ENCODE results near the gene ZNF544.

Gene ZNF544

GRCh38 chr19:58212336-58213074 lies 16.2 kb upstream of the ZNF544 start:
- no peak overlapping the region for H3K4me3 ChIP-seq (ENCODE audit: low read depth, low read length)
- peaks cover 68% of the 10 kb centered on the region for H3K36me3 ChIP-seq (ENCODE audit: insufficient read depth, low read length)

GRCh38 chr19:58213075-58213369 lies 15.7 kb upstream of the ZNF544 start:
- H3K36me3 ChIP-seq (ENCODE audit: insufficient read depth, low read length): peaks cover 63% of the 10 kb centered on the region
- no peaks in the 10 kb centered on the region for H3K4me1 ChIP-seq (ENCODE audit: control insufficient read depth, insufficient read depth, low read length, unreplicated experiment)
- no peak overlapping the region for H3K27ac ChIP-seq (ENCODE audit: low read depth, low read length)
- no peaks in the 10 kb centered on the region for H3K79me2 ChIP-seq (ENCODE audit: control insufficient read depth, insufficient read depth, low read length, unreplicated experiment)
- H2AFZ ChIP-seq (ENCODE audit: low read length, unreplicated experiment): no peak overlapping the region
- H3K27me3 ChIP-seq (ENCODE audit: insufficient read depth, low read length): no peaks in the 10 kb centered on the region
- no peak overlapping the region for H3K4me3 ChIP-seq (ENCODE audit: low read depth, low read length)

More at GRCh38 chr19:58212336-58213074, 16.2 kb upstream of the ZNF544 start:
- no peaks in the 10 kb centered on the region for H3K4me1 ChIP-seq (ENCODE audit: control insufficient read depth, insufficient read depth, low read length, unreplicated experiment)
- H3K27ac ChIP-seq (ENCODE audit: low read depth, low read length): no peak overlapping the region
- no peaks in the 10 kb centered on the region for H3K27me3 ChIP-seq (ENCODE audit: insufficient read depth, low read length)
- no peaks in the 10 kb centered on the region for H3K79me2 ChIP-seq (ENCODE audit: control insufficient read depth, insufficient read depth, low read length, unreplicated experiment)
- H2AFZ ChIP-seq (ENCODE audit: low read length, unreplicated experiment): no peak overlapping the region

- Histone ChIP-seq H3K36me3 (ENCODE audit: insufficient read depth, low read length) (peaks cover 23% of the 10 kb centered on the region), H2AFZ (ENCODE audit: low read length, unreplicated experiment) (no peak overlapping the region)
Observed at GRCh38 chr19:58217069-58217481, 11.6 kb upstream of the ZNF544 start.

DNA sequence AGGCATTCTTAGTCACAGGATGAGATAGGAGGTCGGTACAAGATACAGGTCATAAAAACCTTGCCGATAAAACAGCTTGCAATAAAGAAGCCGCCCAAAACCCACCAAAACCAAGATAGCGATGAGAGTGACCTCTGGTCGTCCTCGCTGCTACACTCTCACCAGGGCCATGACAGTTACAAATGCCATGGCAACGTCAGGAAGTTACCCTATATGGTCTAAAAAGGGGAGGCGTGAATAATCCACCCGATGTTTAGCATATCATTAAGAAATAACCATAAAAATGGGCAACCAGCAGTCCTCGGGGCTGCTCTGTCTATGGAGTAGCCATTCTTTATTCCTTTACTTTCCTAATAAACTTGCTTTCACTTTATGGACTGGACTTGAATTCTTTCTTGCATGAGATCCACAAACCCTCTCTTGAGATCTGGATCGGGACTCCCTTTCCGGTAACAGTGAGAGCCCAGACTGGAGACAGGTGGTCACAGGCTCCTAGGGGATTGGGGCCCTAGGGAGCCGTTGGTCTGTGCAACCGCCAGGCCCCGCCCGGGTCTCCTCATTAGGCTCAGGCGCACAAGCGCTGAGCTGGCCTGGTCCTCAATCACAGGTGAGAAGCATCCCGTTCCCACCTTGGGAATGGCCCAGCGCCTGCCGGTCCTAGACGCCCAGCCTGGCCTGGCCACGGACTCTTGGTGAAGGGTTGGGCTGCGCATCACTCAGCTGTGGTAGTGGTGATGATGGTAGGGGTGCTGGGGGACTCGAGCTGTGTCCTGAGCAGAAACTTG lies 10.9 kb upstream of the ZNF544 start:
- Histone ChIP-seq H3K4me1 (ENCODE audit: control insufficient read depth, insufficient read depth, low read length, unreplicated experiment) (no peaks in the 10 kb centered on the region), H3K36me3 (ENCODE audit: insufficient read depth, low read length) (peaks cover 16% of the 10 kb centered on the region), H3K27me3 (ENCODE audit: insufficient read depth, low read length) (no peaks in the 10 kb centered on the region), H3K4me3 (ENCODE audit: low read depth, low read length) (no peak overlapping the region), H2AFZ (ENCODE audit: low read length, unreplicated experiment) (no peak overlapping the region), H3K27ac (ENCODE audit: low read depth, low read length) (no peak overlapping the region), H3K79me2 (ENCODE audit: control insufficient read depth, insufficient read depth, low read length, unreplicated experiment) (no peaks in the 10 kb centered on the region)

More at GRCh38 chr19:58217069-58217481, 11.6 kb upstream of the ZNF544 start:
- Histone ChIP-seq H3K4me1 (ENCODE audit: control insufficient read depth, insufficient read depth, low read length, unreplicated experiment) (no peaks in the 10 kb centered on the region), H3K79me2 (ENCODE audit: control insufficient read depth, insufficient read depth, low read length, unreplicated experiment) (no peaks in the 10 kb centered on the region), H3K27me3 (ENCODE audit: insufficient read depth, low read length) (no peaks in the 10 kb centered on the region), H3K27ac (ENCODE audit: low read depth, low read length) (no peak overlapping the region), H3K4me3 (ENCODE audit: low read depth, low read length) (no peak overlapping the region)

GRCh38 chr19:58218899-58219298 lies 9.8 kb upstream of the ZNF544 start:
- no peak overlapping the region for H3K27ac ChIP-seq (ENCODE audit: low read depth, low read length)
- H3K4me3 ChIP-seq (ENCODE audit: low read depth, low read length): no peak overlapping the region
- no peaks in the 10 kb centered on the region for H3K79me2 ChIP-seq (ENCODE audit: control insufficient read depth, insufficient read depth, low read length, unreplicated experiment)
- no peaks in the 10 kb centered on the region for H3K27me3 ChIP-seq (ENCODE audit: insufficient read depth, low read length)
- H2AFZ ChIP-seq (ENCODE audit: low read length, unreplicated experiment): no peak overlapping the region
- peaks cover 5% of the 10 kb centered on the region for H3K36me3 ChIP-seq (ENCODE audit: insufficient read depth, low read length)
- no peaks in the 10 kb centered on the region for H3K4me1 ChIP-seq (ENCODE audit: control insufficient read depth, insufficient read depth, low read length, unreplicated experiment)

DNA sequence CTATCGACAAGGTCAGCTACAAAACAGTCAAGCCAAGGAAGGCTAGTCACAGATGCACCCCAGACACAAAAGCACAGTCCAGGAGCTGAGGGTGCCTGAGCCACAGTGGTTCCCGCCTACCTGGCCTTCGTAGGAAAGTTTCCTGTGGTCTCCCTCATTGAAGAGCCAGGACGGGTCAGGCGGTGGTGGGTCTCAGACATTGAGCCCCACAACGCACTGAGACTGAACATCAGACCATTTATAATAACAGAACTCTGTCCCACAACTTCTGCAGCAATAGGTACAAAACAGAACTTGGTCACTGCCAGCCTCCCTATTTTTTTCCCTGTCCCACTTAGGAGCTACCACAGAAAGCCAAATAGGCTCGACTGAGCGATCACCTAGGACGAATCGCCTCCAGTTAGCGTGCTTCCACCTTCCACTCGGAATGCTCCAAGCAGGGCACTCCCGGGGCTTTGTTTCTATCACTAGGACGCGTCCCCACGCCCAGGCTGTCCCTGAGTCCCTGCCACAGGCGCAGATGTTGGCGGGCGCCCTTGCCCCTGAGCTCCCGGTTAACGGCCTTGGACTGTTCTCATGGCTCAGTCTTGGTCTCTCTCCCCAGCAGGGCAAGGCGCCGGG lies 640 bp upstream of the ZNF544 start:
- Histone ChIP-seq H3K36me3 (ENCODE audit: insufficient read depth, low read length) (peaks cover 14% of the 10 kb centered on the region), H3K4me1 (ENCODE audit: control insufficient read depth, insufficient read depth, low read length, unreplicated experiment) (peaks cover 5% of the 10 kb centered on the region), H3K79me2 (ENCODE audit: control insufficient read depth, insufficient read depth, low read length, unreplicated experiment) (peaks cover 12% of the 10 kb centered on the region), H3K27me3 (ENCODE audit: insufficient read depth, low read length) (no peaks in the 10 kb centered on the region), H3K4me3 (ENCODE audit: low read depth, low read length) (peak overlapping the region; percentile 79), H2AFZ (ENCODE audit: low read length, unreplicated experiment) (peak overlapping the region; percentile 86), H3K27ac (ENCODE audit: low read depth, low read length) (peak overlapping the region; percentile 58)

DNA sequence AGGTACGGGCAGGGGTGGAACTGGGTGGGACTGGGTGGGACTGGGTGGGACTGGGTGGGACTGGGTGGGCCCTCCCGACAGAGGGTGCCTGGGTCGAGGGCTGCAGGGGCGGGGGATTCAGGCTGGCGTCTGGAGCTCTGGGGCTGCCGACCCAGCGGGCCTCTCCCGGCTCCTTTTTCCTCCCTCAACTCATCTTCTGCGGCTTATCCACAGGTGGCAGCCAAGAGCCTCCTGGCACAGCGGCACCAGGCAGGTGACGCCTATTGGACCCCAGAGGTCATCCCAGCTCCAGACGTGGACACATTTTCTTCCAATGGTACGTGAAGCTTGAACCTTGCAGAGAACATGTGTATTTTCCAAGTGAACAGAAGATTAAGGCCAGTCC lies 533 bp downstream of the ZNF544 start:
- H2AFZ ChIP-seq (ENCODE audit: low read length, unreplicated experiment): no peak overlapping the region
- peak overlapping the region; percentile 58; the same call in 1 of the 2 replicates for H3K27ac ChIP-seq (ENCODE audit: low read depth, low read length)
- peaks cover 12% of the 10 kb centered on the region for H3K79me2 ChIP-seq (ENCODE audit: control insufficient read depth, insufficient read depth, low read length, unreplicated experiment)
- peak overlapping the region; percentile 79 for H3K4me3 ChIP-seq (ENCODE audit: low read depth, low read length)
- H3K27me3 ChIP-seq (ENCODE audit: insufficient read depth, low read length): no peaks in the 10 kb centered on the region
- H3K4me1 ChIP-seq (ENCODE audit: control insufficient read depth, insufficient read depth, low read length, unreplicated experiment): peaks cover 5% of the 10 kb centered on the region
- peaks cover 21% of the 10 kb centered on the region for H3K36me3 ChIP-seq (ENCODE audit: insufficient read depth, low read length)

DNA sequence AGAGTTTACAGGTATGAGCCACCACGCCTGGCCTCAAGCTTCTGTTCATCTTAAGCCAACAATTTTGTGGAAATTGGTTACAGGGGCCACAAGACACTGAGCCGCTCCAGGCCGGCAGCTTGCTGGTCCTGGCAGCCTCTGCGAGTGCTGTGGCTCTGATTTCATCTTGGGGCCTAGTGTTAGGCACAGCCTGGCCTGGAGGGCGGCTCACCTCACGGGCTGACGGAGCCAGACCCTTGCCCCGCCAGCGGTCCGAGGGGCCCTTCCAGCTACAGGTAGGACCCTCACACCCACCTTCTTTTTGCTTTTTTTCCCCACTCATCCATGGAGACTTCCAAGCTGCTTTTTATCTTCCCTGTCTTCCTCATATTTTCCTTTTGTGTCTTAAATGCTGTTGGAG lies 8.6 kb downstream of the ZNF544 start:
- peaks cover 45% of the 10 kb centered on the region for H3K36me3 ChIP-seq (ENCODE audit: insufficient read depth, low read length)
- H3K27me3 ChIP-seq (ENCODE audit: insufficient read depth, low read length): no peaks in the 10 kb centered on the region
- H3K79me2 ChIP-seq (ENCODE audit: control insufficient read depth, insufficient read depth, low read length, unreplicated experiment): no peaks in the 10 kb centered on the region
- H3K27ac ChIP-seq (ENCODE audit: low read depth, low read length): no peak overlapping the region
- no peak overlapping the region for H3K4me3 ChIP-seq (ENCODE audit: low read depth, low read length)
- H3K4me1 ChIP-seq (ENCODE audit: control insufficient read depth, insufficient read depth, low read length, unreplicated experiment): no peaks in the 10 kb centered on the region
- no peak overlapping the region for H2AFZ ChIP-seq (ENCODE audit: low read length, unreplicated experiment)

- no peaks in the 10 kb centered on the region for H3K79me2 ChIP-seq (ENCODE audit: control insufficient read depth, insufficient read depth, low read length, unreplicated experiment)
- peaks cover 45% of the 10 kb centered on the region for H3K36me3 ChIP-seq (ENCODE audit: insufficient read depth, low read length)
- no peak overlapping the region for H3K27ac ChIP-seq (ENCODE audit: low read depth, low read length)
- H3K4me1 ChIP-seq (ENCODE audit: control insufficient read depth, insufficient read depth, low read length, unreplicated experiment): no peaks in the 10 kb centered on the region
- H2AFZ ChIP-seq (ENCODE audit: low read length, unreplicated experiment): no peak overlapping the region
- no peak overlapping the region for H3K4me3 ChIP-seq (ENCODE audit: low read depth, low read length)
- no peaks in the 10 kb centered on the region for H3K27me3 ChIP-seq (ENCODE audit: insufficient read depth, low read length)
Observed at GRCh38 chr19:58243351-58243750, 14.6 kb downstream of the ZNF544 start.

DNA sequence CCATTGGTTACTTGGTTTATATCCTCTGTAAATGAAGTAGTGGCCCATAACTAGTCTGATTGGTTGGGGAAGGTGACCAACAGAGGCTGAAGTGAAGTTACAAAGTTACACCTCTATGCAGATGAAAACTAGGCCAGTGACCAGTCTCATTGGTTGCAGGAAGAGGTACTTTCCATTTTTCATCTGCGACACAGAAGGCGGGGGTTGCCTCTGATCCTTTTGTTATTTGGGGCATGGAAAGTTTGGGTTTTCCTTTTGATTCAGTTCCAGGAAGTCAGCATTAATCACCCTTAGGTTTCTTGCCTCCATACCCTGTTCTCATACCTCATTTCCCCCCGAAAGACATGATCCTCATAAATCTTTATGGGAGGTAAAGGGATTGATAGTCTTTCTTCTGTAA lies 20.2 kb downstream of the ZNF544 start:
- peaks cover 80% of the 10 kb centered on the region for H3K36me3 ChIP-seq (ENCODE audit: insufficient read depth, low read length)
- H3K27ac ChIP-seq (ENCODE audit: low read depth, low read length): no peak overlapping the region
- H3K27me3 ChIP-seq (ENCODE audit: insufficient read depth, low read length): no peaks in the 10 kb centered on the region
- H3K4me1 ChIP-seq (ENCODE audit: control insufficient read depth, insufficient read depth, low read length, unreplicated experiment): no peaks in the 10 kb centered on the region
- no peak overlapping the region for H3K4me3 ChIP-seq (ENCODE audit: low read depth, low read length)
- no peaks in the 10 kb centered on the region for H3K79me2 ChIP-seq (ENCODE audit: control insufficient read depth, insufficient read depth, low read length, unreplicated experiment)
- H2AFZ ChIP-seq (ENCODE audit: low read length, unreplicated experiment): no peak overlapping the region

All from ACC112 (cell line).